ENCODE results near the gene TTC23.

DNA sequence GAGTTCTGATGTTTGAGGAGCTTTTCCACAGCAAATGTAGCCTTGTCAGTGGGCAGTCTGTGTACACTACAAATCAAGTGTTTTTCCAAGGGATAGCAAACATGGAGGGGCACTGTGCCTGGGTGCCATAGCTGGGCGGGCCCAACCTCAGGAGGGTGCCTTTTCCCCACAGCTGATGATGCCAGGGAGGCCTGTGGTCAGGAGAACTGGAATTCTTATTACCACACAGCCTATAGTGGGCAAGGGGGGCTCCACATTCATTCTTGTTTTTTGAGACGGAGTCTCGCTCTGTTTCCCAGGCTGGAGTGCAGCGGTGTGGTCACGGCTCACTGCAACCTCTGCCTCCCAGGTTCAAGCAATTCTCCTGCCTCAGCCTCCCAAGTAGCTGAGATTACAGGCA is 102.7 kb downstream of the TTC23 start:
- TF ChIP-seq BHLHE40 (IDR thresholded peaks at IDR 0.05; ENCODE audit: borderline replicate concordance) (no peak), SP1 (IDR thresholded peaks at IDR 0.05) (no peak), SUZ12 (IDR thresholded peaks at IDR 0.05) (no peak), ZNF384 (IDR thresholded peaks at IDR 0.05) (no peak), FOXK2 (IDR thresholded peaks at IDR 0.05) (no peak), FOXA1 (IDR thresholded peaks at IDR 0.05) (no peak), ARNT (IDR thresholded peaks at IDR 0.05) (no peak)
- TF ChIP-seq, protein P1, sequence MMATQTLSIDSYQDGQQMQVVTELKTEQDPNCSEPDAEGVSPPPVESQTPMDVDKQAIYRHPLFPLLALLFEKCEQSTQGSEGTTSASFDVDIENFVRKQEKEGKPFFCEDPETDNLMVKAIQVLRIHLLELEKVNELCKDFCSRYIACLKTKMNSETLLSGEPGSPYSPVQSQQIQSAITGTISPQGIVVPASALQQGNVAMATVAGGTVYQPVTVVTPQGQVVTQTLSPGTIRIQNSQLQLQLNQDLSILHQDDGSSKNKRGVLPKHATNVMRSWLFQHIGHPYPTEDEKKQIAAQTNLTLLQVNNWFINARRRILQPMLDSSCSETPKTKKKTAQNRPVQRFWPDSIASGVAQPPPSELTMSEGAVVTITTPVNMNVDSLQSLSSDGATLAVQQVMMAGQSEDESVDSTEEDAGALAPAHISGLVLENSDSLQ (IDR thresholded peaks at IDR 0.05): no peak

Measured in HEK293T (cell line).